Stomach (tissue), 4 donors: ENCODE measurements around the gene SLK.
A peak's percentile ranks its signal among the peaks of the same experiment; 100 is the strongest.

ENCODE experiments used
- POLR2AphosphoS5 ChIP-seq, 3 donors: sonication (generic); formaldehyde crosslinking; IDR thresholded peaks; one replicate each; pipeline ENCODE4 v1.6.1; 2016; ENCODE audit warnings: antibody characterized with exemption in 3 of 3
- TF ChIP-seq, protein P1 (sequence below), 7 experiments: fragments of 450-650 bp in 4 of 7; fragments of 200-600 bp in 3 of 7; sonication (generic) in 3 of 7; IDR thresholded peaks; one replicate each; pipeline ENCODE4 v1.5.1; 2016 to 2019; ENCODE audit warnings: antibody characterized with exemption in 7 of 7, control low read depth in 2 of 7, mild to moderate bottlenecking in 1 of 7

DNA sequence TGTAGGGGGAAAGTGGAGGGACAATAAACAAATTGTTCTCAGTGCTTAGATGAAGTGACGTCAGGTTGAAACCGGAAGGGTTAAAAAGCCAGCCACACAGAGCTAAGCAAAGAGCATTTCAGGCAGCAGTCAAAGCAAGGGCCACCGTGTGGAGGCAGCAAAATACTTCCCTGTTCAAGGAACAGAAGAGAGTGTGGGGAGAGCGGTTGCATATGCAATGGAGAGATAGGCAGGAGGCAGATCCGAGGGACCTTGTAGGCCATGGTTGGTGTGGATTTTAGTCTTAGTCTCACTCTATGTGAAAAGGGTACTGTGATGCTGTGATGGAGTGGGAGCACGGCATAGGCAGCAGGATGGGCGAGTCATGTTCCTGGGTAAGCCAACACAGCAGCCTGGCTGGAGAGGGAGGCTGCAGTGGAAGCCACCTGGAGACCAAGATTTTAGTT lies 45.2 kb upstream of the SLK start:
- TF ChIP-seq, protein P1, sequence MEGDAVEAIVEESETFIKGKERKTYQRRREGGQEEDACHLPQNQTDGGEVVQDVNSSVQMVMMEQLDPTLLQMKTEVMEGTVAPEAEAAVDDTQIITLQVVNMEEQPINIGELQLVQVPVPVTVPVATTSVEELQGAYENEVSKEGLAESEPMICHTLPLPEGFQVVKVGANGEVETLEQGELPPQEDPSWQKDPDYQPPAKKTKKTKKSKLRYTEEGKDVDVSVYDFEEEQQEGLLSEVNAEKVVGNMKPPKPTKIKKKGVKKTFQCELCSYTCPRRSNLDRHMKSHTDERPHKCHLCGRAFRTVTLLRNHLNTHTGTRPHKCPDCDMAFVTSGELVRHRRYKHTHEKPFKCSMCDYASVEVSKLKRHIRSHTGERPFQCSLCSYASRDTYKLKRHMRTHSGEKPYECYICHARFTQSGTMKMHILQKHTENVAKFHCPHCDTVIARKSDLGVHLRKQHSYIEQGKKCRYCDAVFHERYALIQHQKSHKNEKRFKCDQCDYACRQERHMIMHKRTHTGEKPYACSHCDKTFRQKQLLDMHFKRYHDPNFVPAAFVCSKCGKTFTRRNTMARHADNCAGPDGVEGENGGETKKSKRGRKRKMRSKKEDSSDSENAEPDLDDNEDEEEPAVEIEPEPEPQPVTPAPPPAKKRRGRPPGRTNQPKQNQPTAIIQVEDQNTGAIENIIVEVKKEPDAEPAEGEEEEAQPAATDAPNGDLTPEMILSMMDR (IDR thresholded peaks at IDR 0.05): peak in 2 of 7 experiments; percentile 12 to 43
- peak in 1 of 3 donors; percentile 35 for TF ChIP-seq POLR2AphosphoS5 (IDR thresholded peaks at IDR 0.05)
